Prostate gland (tissue), 2 donors: Measurements from ENCODE around the gene TMEM229B. TPM values are rescaled to one million over a fixed set of nuclear protein-coding genes. Genes with fewer than 3 reads are reported as not detected.

ENCODE experiments used
- microRNA-seq: library from miRNA; unstranded; fragments of <30 nt; microRNA quantifications from one replicate; pipeline ENCODE4, GENCODE V29; 2016
- small RNA-seq, 2 donors: library from RNA; depleted of rRNA; stranded (forward); fragments of <200 nt; gene quantifications; one replicate each; pipeline ENCODE3, GENCODE V24; 2016
- total RNA-seq, 2 donors: library from RNA; depleted of rRNA; stranded (reverse); fragments of >200 nt; gene quantifications; one replicate each; pipeline ENCODE4 v1.1.0, GENCODE V29; 2016

The TMEM229B gene
- total RNA-seq, 2 donors from 2014 or later: 5.7 to 85.4 TPM

Small RNAs within 50 kb of the gene (microRNA-seq; reads per million reads assigned to microRNA genes)
- gene MIR5694: not detected

Small RNAs within 50 kb of the gene (small RNA-seq; reads per million reads assigned to genes)
- gene MIR5694: 0 reads per million in 2 donors

Other genes starting within 250 kb of the TMEM229B start
- gene PALS1, start 247.3 kb downstream of the TMEM229B start, total RNA-seq: 10 to 100 TPM; 22.3 to 36.5 TPM
- gene ATP6V1D, start 128.9 kb downstream of the TMEM229B start, total RNA-seq: 100 to 1,000 TPM in 1 of 2 donors, 10 to 100 TPM in 1; 94.3 to 101 TPM
- 10 to 100 TPM; 53.1 to 63.6 TPM for gene EIF2S1, start 128.4 kb downstream of the TMEM229B start, total RNA-seq
- gene PLEK2, start 76.6 kb downstream of the TMEM229B start, total RNA-seq: 10 to 100 TPM in 1 of 2 donors, 1 to 10 TPM in 1; 8.1 to 21.1 TPM
- gene PLEKHH1, start 44.6 kb upstream of the TMEM229B start, total RNA-seq: 10 to 100 TPM; 57.9 to 92.7 TPM
- gene PIGH, start 111.5 kb upstream of the TMEM229B start, total RNA-seq: 100 to 1,000 TPM in 1 of 2 donors, 10 to 100 TPM in 1; 41.5 to 128 TPM
- 100 to 1,000 TPM in 1 of 2 donors, 10 to 100 TPM in 1; 31.9 to 565 TPM for gene ARG2, start 131.2 kb upstream of the TMEM229B start, total RNA-seq
- 10 to 100 TPM; 52.0 to 52.6 TPM for gene VTI1B, start 185.9 kb upstream of the TMEM229B start, total RNA-seq
- gene RDH11, start 207.0 kb upstream of the TMEM229B start, total RNA-seq: 1,000 to 10,000 TPM in 1 of 2 donors, 100 to 1,000 TPM in 1; 134 to 2,107 TPM
- gene RDH12, start 213.2 kb upstream of the TMEM229B start, total RNA-seq: 1 to 10 TPM in 1 of 2 donors, under 1 TPM in 1; 0.28 to 1.0 TPM